K562 (cell line): Measurements from ENCODE around the gene TRUB2. TPM values are rescaled to one million over a fixed set of nuclear protein-coding genes. Genes with fewer than 3 reads are reported as not detected.

Experiments
- ATF1 ChIP-seq, 2 experiments: fragments of 450-650 bp in 1 of 2; IDR thresholded peaks; 2 replicates each; pipeline ENCODE4 v1.6.1; 2016; ENCODE audit warnings: missing compliant biosample characterization in 1 of 2, missing genetic modification characterization in 1 of 2
- EWSR1 ChIP-seq: fragments of 450-650 bp; IDR thresholded peaks from 2 replicates; pipeline ENCODE4 v1.6.1; 2018; ENCODE audit warnings: borderline replicate concordance, mild to moderate bottlenecking, low read depth, moderate library complexity; ENCODE audit not compliant: partially characterized antibody
- KDM5B ChIP-seq: fragments of 200-600 bp; sonication (generic); IDR thresholded peaks from 2 replicates; pipeline ENCODE4 v1.6.1; 2012; ENCODE audit warnings: low read depth, mild to moderate bottlenecking, moderate library complexity, low read length, control low read depth, inconsistent platforms; ENCODE audit not compliant: insufficient replicate concordance
- MEIS2 ChIP-seq: fragments of 450-650 bp; IDR thresholded peaks from 2 replicates; pipeline ENCODE4 v1.6.1; 2014; ENCODE audit warnings: mild to moderate bottlenecking; ENCODE audit not compliant: partially characterized antibody
- NCOA2 ChIP-seq, 2 experiments: fragments of 450-650 bp; IDR thresholded peaks; 2 replicates each; pipeline ENCODE4 v1.6.1; 2018; ENCODE audit warnings: mild to moderate bottlenecking in 2 of 2, moderate library complexity in 1 of 2; ENCODE audit not compliant: partially characterized antibody in 2 of 2
- POLR3G ChIP-seq: IDR thresholded peaks from 2 replicates; pipeline ENCODE4 v1.6.1; 2011; ENCODE audit not compliant: insufficient read length, insufficient replicate concordance; ENCODE audit errors: extremely low read depth
- RAD51 ChIP-seq: fragments of 450-650 bp; IDR thresholded peaks from 2 replicates; pipeline ENCODE4 v1.7.1; 2016; ENCODE audit warnings: low read depth, mild to moderate bottlenecking, borderline replicate concordance
- SIN3B ChIP-seq: fragments of 450-650 bp; IDR thresholded peaks from 2 replicates; pipeline ENCODE4 v1.6.1; 2017; ENCODE audit warnings: low read depth, mild to moderate bottlenecking, moderate library complexity
- SMARCC2 ChIP-seq: fragments of 450-650 bp; IDR thresholded peaks from 2 replicates; pipeline ENCODE4 v1.6.1; 2017; ENCODE audit warnings: antibody characterized with exemption, moderate library complexity, mild to moderate bottlenecking, low read depth
- TEAD4 ChIP-seq, 2 experiments: sonication (generic) in 1 of 2; formaldehyde crosslinking in 1 of 2; IDR thresholded peaks; 2 replicates each; pipeline versions ENCODE4 v1.6.1 to v1.8.0; 2012 to 2022; ENCODE audit warnings: borderline replicate concordance in 1 of 2, inconsistent platforms in 1 of 2, low read length in 1 of 2, mild to moderate bottlenecking in 1 of 2, missing genetic modification reagents in 1 of 2
- XRCC4 ChIP-seq: IDR thresholded peaks from one replicate; pipeline ENCODE4 v1.6.1; 2011; ENCODE audit not compliant: insufficient read depth, insufficient read length; ENCODE audit errors: extremely low read depth
- ZBTB26 ChIP-seq: fragments of 450-650 bp; formaldehyde crosslinking; IDR thresholded peaks from 2 replicates; pipeline ENCODE4 v1.4.0; 2022; ENCODE audit warnings: missing genetic modification characterization
- ZNF124 ChIP-seq: sonication (generic); formaldehyde crosslinking; IDR thresholded peaks from 2 replicates; pipeline ENCODE4 v1.8.1; 2022; ENCODE audit warnings: missing genetic modification reagents
- polyA plus RNA-seq, 8 experiments: library from polyadenylated mRNA; depleted of rRNA in 4 of 8; stranded (reverse) in 5 of 8; unstranded in 3 of 8; fragments of >200 nt; fragmentation: Nextera tagmentation in 2 of 8; fragmentation: Illumina TruSeq in 1 of 8; extraction: Ambion mirVana in 2 of 8; extraction: Trizol in 1 of 8; gene quantifications; 2 replicates each; pipeline versions ENCODE4 v1.2.1 to v1.2.3, GENCODE V29; 2011 to 2014; ENCODE audit warnings: inconsistent platforms in 1 of 8, missing spikeins in 1 of 8
- total RNA-seq, 7 experiments: library from RNA; depleted of rRNA in 6 of 7; stranded (reverse); fragments of >200 nt in 6 of 7; fragmentation: Illumina TruSeq in 2 of 7; extraction: Trizol in 2 of 7; gene quantifications; 2 replicates each; pipeline versions ENCODE4 v1.2.1 to v1.2.3, GENCODE V29; 2011 to 2021; ENCODE audit warnings: low replicate concordance in 1 of 7
- TF ChIP-seq, protein P1 (sequence below): fragments of 450-650 bp; formaldehyde crosslinking; IDR thresholded peaks from 2 replicates; pipeline ENCODE4 v1.4.0; 2020; ENCODE audit warnings: mild to moderate bottlenecking, moderate library complexity

TRUB2 gene
- total and polyA plus RNA-seq, 9 of the 15 experiments (the other 6 are each of a cell fraction or from before 2014, with no cell fraction given), result 9.3 to 110 (median 63.0) TPM

- TF ChIP-seq MEIS2 (no peak), RAD51 (no peak), KDM5B (no peak), SMARCC2 (no peak), EWSR1 (no peak), NCOA2 (IDR thresholded peaks at IDR 0.05; ENCODE audit: partially characterized antibody in 2 of 2) (no peak), TEAD4 (IDR thresholded peaks at IDR 0.05; ENCODE audit: low read length) (no peak), TEAD4 (CRISPR knock-in tag; IDR thresholded peaks at IDR 0.05; ENCODE audit: borderline replicate concordance) (no peak), ZNF124 (CRISPR knock-in tag) (no peak), POLR3G (no peak), ZBTB26 (CRISPR knock-in tag) (0 out of 2 replicates have a peak, but pooled peaks have one; percentile 10), SIN3B (no peak), XRCC4 (no peak), ATF1 (CRISPR knock-in tag; IDR thresholded peaks at IDR 0.05) (no peak), ATF1 (tag; IDR thresholded peaks at IDR 0.05) (no peak)
- TF ChIP-seq, protein P1, sequence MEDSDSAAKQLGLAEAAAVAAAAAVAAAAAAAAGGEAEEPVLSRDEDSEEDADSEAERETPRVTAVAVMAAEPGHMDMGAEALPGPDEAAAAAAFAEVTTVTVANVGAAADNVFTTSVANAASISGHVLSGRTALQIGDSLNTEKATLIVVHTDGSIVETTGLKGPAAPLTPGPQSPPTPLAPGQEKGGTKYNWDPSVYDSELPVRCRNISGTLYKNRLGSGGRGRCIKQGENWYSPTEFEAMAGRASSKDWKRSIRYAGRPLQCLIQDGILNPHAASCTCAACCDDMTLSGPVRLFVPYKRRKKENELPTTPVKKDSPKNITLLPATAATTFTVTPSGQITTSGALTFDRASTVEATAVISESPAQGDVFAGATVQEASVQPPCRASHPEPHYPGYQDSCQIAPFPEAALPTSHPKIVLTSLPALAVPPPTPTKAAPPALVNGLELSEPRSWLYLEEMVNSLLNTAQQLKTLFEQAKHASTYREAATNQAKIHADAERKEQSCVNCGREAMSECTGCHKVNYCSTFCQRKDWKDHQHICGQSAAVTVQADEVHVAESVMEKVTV (CRISPR knock-in tag), result 0 out of 2 replicates have a peak, but pooled peaks have one; percentile 9
Observed at GRCh38 chr9:128323791-128324190, 1.5 kb upstream of the TRUB2 start (continued).
